Activated T-helper 1 cell treated with anti-CD3 and anti-CD28 coated beads, Interleukin-12 subunit alpha, Interleukin-12 subunit beta, Interleukin-2, Interleukin-4 antibody, amounts not matched to agents 30 ng/mL and 10 ng/mL and 1 ng/mL, durations not matched to agents 14 hours and 24 hours and 36 hours (primary cell): ENCODE measurements around the gene TBC1D22A. TPM values are rescaled to one million over a fixed set of nuclear protein-coding genes. Genes with fewer than 3 reads are reported as not detected.

Source experiments
- DNase-seq: peaks from one replicate; pipeline ENCODE4 v3.0.0; 2021; ENCODE audit warnings: low spot score
- H3K27ac Mint-ChIP-seq: one replicate; pipeline ENCODE4 v1.8.0; 2021; ENCODE audit warnings: mild to moderate bottlenecking, mixed read lengths
- H3K27me3 Mint-ChIP-seq: one replicate; pipeline ENCODE4 v1.8.0; 2022; ENCODE audit warnings: mild to moderate bottlenecking, moderate library complexity, mixed read lengths; ENCODE audit not compliant: insufficient read depth
- H3K36me3 Mint-ChIP-seq: one replicate; pipeline ENCODE4 v1.8.0; 2021; ENCODE audit warnings: low read depth, mixed read lengths
- H3K4me1 Mint-ChIP-seq: one replicate; pipeline ENCODE4 v1.8.0; 2021; ENCODE audit warnings: low read depth, mixed read lengths
- H3K4me3 Mint-ChIP-seq: one replicate; pipeline ENCODE4 v1.8.0; 2021; ENCODE audit warnings: mild to moderate bottlenecking, moderate library complexity, mixed read lengths
- H3K9me3 Mint-ChIP-seq: one replicate; pipeline ENCODE4 v1.8.0; 2021; ENCODE audit warnings: mixed read lengths
- intact Hi-C: fragments of 100-400 bp; cut with micrococcal nuclease; formaldehyde crosslinking; loops from one replicate; pipeline ENCODE4 v1.15.1; 2024
- total RNA-seq: library from RNA; stranded (reverse); gene quantifications from 2 replicates; pipeline ENCODE4 v1.2.3, GENCODE V29; 2022

Gene TBC1D22A
- total RNA-seq, 1 donor from 2014 or later = 42.4 TPM

- H3K4me1 Mint-ChIP-seq = peaks cover 19% of the 10 kb centered on the region
- H3K27ac Mint-ChIP-seq = no peak overlapping the region
- no peaks in the 10 kb centered on the region for H3K27me3 Mint-ChIP-seq
- no peak for DNase-seq
- intact Hi-C loops = no loop called here
- H3K36me3 Mint-ChIP-seq = peaks cover 5% of the 10 kb centered on the region
- no peaks in the 10 kb centered on the region for H3K9me3 Mint-ChIP-seq
- H3K4me3 Mint-ChIP-seq = no peak overlapping the region
These were observed 119.1 kb downstream of the TBC1D22A start for GRCh38 chr22:46881373-46882118.

- Mint-ChIP-seq H3K27me3 (no peaks in the 10 kb centered on the region), H3K9me3 (no peaks in the 10 kb centered on the region), H3K4me1 (peaks cover 9% of the 10 kb centered on the region), H3K36me3 (peaks cover 3% of the 10 kb centered on the region), H3K4me3 (no peak overlapping the region), H3K27ac (peak overlapping the region; percentile 18)
- no peak for DNase-seq
- intact Hi-C loops = no loop called here
These were observed 120.9 kb downstream of the TBC1D22A start for GRCh38 chr22:46883092-46883910.

DNA sequence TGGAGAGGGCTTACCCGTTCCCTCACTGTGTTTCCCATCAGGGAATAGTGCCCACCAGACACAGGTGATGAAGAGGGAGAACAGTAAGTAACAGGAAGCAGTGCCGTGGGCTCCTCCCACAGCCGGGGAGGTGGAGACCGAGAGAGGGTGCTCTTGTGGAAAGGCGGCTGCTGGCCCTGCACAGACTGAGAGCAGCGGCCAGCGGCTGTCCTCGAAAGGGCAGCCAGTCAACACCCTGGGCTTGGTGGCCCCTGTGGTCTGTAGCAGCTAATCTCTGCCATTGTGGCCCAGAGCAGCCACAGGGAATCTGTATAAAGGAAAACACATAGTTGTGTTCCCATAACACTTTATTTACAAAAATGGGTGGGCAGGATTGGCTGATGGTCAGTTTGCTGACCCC is 121.9 kb downstream of the TBC1D22A start:
- Mint-ChIP-seq H3K27ac (no peak overlapping the region), H3K4me3 (no peak overlapping the region), H3K4me1 (peaks cover 4% of the 10 kb centered on the region), H3K27me3 (no peaks in the 10 kb centered on the region), H3K36me3 (peaks cover 1% of the 10 kb centered on the region), H3K9me3 (no peaks in the 10 kb centered on the region)
- DNase-seq = no peak
- intact Hi-C loops = no loop called here

- H3K36me3 Mint-ChIP-seq = peaks cover under 1% of the 10 kb centered on the region
- intact Hi-C loops = no loop called here
- no peak for DNase-seq
These were observed 125.5 kb downstream of the TBC1D22A start for GRCh38 chr22:46887978-46888377.

DNA sequence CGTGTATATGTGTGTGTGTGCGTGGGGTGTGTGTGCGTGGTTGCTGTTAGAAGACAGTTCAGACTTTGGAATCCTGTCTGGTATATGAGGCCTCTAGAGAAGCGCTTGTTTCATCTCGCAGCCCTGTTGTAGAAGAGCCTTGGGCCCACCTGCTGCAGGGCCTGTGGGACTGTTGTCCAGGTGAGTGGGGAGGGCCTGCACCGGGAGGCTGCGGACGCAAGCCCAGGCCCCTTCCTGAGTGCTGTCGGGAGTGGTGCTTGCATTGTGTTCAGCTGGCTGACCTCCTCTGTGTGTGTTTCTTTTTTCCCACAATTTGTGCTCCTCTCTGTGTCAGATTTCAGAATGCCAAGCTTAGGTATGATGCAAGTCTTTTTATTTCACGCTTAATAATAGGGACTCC is 128.4 kb downstream of the TBC1D22A start:
- no peak overlapping the region for H3K4me3 Mint-ChIP-seq
- H3K9me3 Mint-ChIP-seq = no peaks in the 10 kb centered on the region
- peaks cover 8% of the 10 kb centered on the region for H3K36me3 Mint-ChIP-seq

More at GRCh38 chr22:46887978-46888377, 125.5 kb downstream of the TBC1D22A start:
- no peak overlapping the region for H3K27ac Mint-ChIP-seq
- no peaks in the 10 kb centered on the region for H3K9me3 Mint-ChIP-seq
- no peaks in the 10 kb centered on the region for H3K27me3 Mint-ChIP-seq
- peaks cover 4% of the 10 kb centered on the region for H3K4me1 Mint-ChIP-seq
- H3K4me3 Mint-ChIP-seq = no peak overlapping the region

GRCh38 chr22:46891382-46891951 is 129.0 kb downstream of the TBC1D22A start:
- no peak for DNase-seq
- H3K27me3 Mint-ChIP-seq = no peaks in the 10 kb centered on the region
- peaks cover 4% of the 10 kb centered on the region for H3K4me1 Mint-ChIP-seq
- H3K27ac Mint-ChIP-seq = no peak overlapping the region
- H3K36me3 Mint-ChIP-seq = peaks cover 13% of the 10 kb centered on the region
- no peak overlapping the region for H3K4me3 Mint-ChIP-seq
- no peaks in the 10 kb centered on the region for H3K9me3 Mint-ChIP-seq
- intact Hi-C loops = no loop called here

More for the DNA sequence above, 128.4 kb downstream of the TBC1D22A start:
- intact Hi-C loops = no loop called here
- DNase-seq = no peak
- Mint-ChIP-seq H3K4me1 (peaks cover 4% of the 10 kb centered on the region), H3K27ac (no peak overlapping the region), H3K27me3 (no peaks in the 10 kb centered on the region)

GRCh38 chr22:46892866-46893265 is 130.4 kb downstream of the TBC1D22A start:
- DNase-seq = no peak
- H3K36me3 Mint-ChIP-seq = peaks cover 18% of the 10 kb centered on the region
- H3K9me3 Mint-ChIP-seq = no peaks in the 10 kb centered on the region
- H3K27me3 Mint-ChIP-seq = no peaks in the 10 kb centered on the region
- H3K4me1 Mint-ChIP-seq = no peaks in the 10 kb centered on the region
- intact Hi-C loops = no loop called here
- H3K27ac Mint-ChIP-seq = no peak overlapping the region
- H3K4me3 Mint-ChIP-seq = no peak overlapping the region

- H3K27ac Mint-ChIP-seq = no peak overlapping the region
These were observed 131.0 kb downstream of the TBC1D22A start for GRCh38 chr22:46893281-46894020.

GRCh38 chr22:46894081-46894671 is 131.7 kb downstream of the TBC1D22A start:
- Mint-ChIP-seq H3K9me3 (no peaks in the 10 kb centered on the region), H3K27me3 (no peaks in the 10 kb centered on the region), H3K4me3 (no peak overlapping the region), H3K27ac (no peak overlapping the region), H3K36me3 (peaks cover 19% of the 10 kb centered on the region), H3K4me1 (no peaks in the 10 kb centered on the region)
- intact Hi-C loops = no loop called here
- DNase-seq = no peak

More at GRCh38 chr22:46893281-46894020, 131.0 kb downstream of the TBC1D22A start:
- intact Hi-C loops = no loop called here
- Mint-ChIP-seq H3K27me3 (no peaks in the 10 kb centered on the region), H3K4me3 (no peak overlapping the region), H3K4me1 (no peaks in the 10 kb centered on the region), H3K36me3 (peaks cover 19% of the 10 kb centered on the region), H3K9me3 (no peaks in the 10 kb centered on the region)
- DNase-seq = no peak

- intact Hi-C loops = no loop called here
These were observed 132.6 kb downstream of the TBC1D22A start for GRCh38 chr22:46894851-46895640.

DNA sequence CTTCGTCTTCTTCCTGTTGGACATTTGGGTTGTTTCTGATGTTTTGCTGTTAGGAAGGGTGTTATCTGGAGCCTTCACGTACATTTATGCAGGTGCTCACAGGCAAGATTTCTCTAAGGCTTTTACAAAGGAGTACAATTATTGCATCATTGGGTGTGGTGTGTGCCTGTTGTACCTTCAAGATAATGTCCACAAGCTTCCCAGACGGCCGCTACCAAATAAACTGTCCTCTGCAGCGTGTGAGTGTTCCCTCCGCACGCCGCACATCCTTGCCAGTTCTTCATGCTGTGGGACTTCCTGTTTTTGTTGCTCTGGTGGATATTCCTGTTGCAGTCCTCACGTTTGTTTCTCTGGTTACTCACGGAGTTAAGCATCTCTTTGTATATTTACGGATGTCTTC is 133.3 kb downstream of the TBC1D22A start:
- peaks cover 21% of the 10 kb centered on the region for H3K36me3 Mint-ChIP-seq
- H3K9me3 Mint-ChIP-seq = no peaks in the 10 kb centered on the region
- no peaks in the 10 kb centered on the region for H3K4me1 Mint-ChIP-seq
- no peak overlapping the region for H3K27ac Mint-ChIP-seq
- DNase-seq = no peak
- no peaks in the 10 kb centered on the region for H3K27me3 Mint-ChIP-seq
- intact Hi-C loops = no loop called here
- H3K4me3 Mint-ChIP-seq = no peak overlapping the region

More at GRCh38 chr22:46894851-46895640, 132.6 kb downstream of the TBC1D22A start:
- H3K27me3 Mint-ChIP-seq = no peaks in the 10 kb centered on the region
- peaks cover 21% of the 10 kb centered on the region for H3K36me3 Mint-ChIP-seq
- no peaks in the 10 kb centered on the region for H3K4me1 Mint-ChIP-seq
- no peak overlapping the region for H3K4me3 Mint-ChIP-seq
- no peak for DNase-seq
- H3K27ac Mint-ChIP-seq = no peak overlapping the region
- H3K9me3 Mint-ChIP-seq = no peaks in the 10 kb centered on the region

DNA sequence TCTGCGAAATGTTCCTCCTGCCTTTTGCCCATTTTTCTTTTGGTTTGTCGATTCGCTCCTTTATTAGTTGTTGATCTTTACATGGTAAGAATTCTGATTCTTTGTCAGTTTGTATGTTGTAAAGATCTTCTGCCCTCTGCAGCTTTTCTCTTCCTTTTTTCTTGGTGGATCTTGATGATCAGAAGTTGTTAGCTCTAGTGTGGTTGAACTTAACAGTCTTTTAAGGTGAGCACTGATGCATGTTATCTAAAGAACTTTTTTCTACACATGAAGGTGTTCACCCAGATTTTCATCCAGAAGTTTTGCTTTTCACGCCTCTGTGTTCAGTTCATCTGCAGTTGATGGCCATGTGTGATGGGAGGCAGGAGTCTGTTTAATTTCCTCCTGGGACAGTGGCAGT is 133.7 kb downstream of the TBC1D22A start:
- Mint-ChIP-seq H3K36me3 (peaks cover 21% of the 10 kb centered on the region), H3K27ac (no peak overlapping the region), H3K27me3 (no peaks in the 10 kb centered on the region), H3K9me3 (no peaks in the 10 kb centered on the region), H3K4me3 (no peak overlapping the region), H3K4me1 (no peaks in the 10 kb centered on the region)
- intact Hi-C loops = no loop called here
- DNase-seq = no peak
